MCF 10A (cell line): ENCODE measurements around the gene MAN2A1. TPM values are rescaled to one million over a fixed set of nuclear protein-coding genes. Genes with fewer than 3 reads are reported as not detected.

ENCODE experiments used
- BruUV-seq: library from RNA; stranded (reverse); fragments of 400-500 nt; replicated peaks from 2 replicates; lab custom pipeline; 2021; lab: Mats Ljungman, UMichigan
- CTCF ChIA-PET: fragments of 300-600 bp; sonication (Branson Sonifier 250); formaldehyde crosslinking; extraction: SDS; loops from one replicate; lab custom pipeline; 2021; ENCODE audit warnings: antibody characterized with exemption, inconsistent platforms; lab: Yijun Ruan, JAX
- POLR2A ChIA-PET: fragments of 300-600, 350-650 bp; sonication (Branson Sonifier 250); formaldehyde crosslinking; extraction: SDS; loops from one replicate; lab custom pipeline; 2020; ENCODE audit warnings: antibody characterized with exemption, inconsistent platforms; lab: Yijun Ruan, JAX
- DNase-seq: peaks from one replicate; pipeline ENCODE4 v3.0.0-alpha.2; 2018; ENCODE audit not compliant: unreplicated experiment
- H3K27ac Mint-ChIP-seq: one replicate; pipeline ENCODE4 v1.8.0; 2022; ENCODE audit warnings: mild to moderate bottlenecking, low read depth, mixed read lengths; ENCODE audit not compliant: unreplicated experiment
- H3K27me3 Mint-ChIP-seq: one replicate; pipeline ENCODE4 v1.8.0; 2022; ENCODE audit warnings: mixed read lengths; ENCODE audit not compliant: insufficient read depth, unreplicated experiment
- H3K36me3 Mint-ChIP-seq: one replicate; pipeline ENCODE4 v1.8.0; 2022; ENCODE audit warnings: mild to moderate bottlenecking, moderate library complexity, mixed read lengths; ENCODE audit not compliant: insufficient read depth, unreplicated experiment
- H3K4me1 Mint-ChIP-seq: one replicate; pipeline ENCODE4 v1.8.0; 2022; ENCODE audit warnings: mixed read lengths; ENCODE audit not compliant: insufficient read depth, unreplicated experiment
- H3K4me3 Mint-ChIP-seq: one replicate; pipeline ENCODE4 v1.8.0; 2022; ENCODE audit warnings: mild to moderate bottlenecking, moderate library complexity, mixed read lengths; ENCODE audit not compliant: unreplicated experiment
- H3K9me3 Mint-ChIP-seq: one replicate; pipeline ENCODE4 v1.8.0; 2022; ENCODE audit warnings: mixed read lengths; ENCODE audit not compliant: unreplicated experiment
- intact Hi-C: fragments of 100-400 bp; cut with micrococcal nuclease; formaldehyde crosslinking; loops from 2 replicates; pipeline ENCODE4 v1.14.1; 2022
- total RNA-seq: library from RNA; stranded (reverse); gene quantifications from 2 replicates; pipeline ENCODE4 v1.2.3, GENCODE V29; 2022
- TF ChIP-seq, protein P1 (sequence below): fragments of 200-600 bp; IDR thresholded peaks from one replicate; pipeline ENCODE4 v1.8.0; 2022; ENCODE audit warnings: antibody characterized with exemption, mild to moderate bottlenecking; ENCODE audit not compliant: unreplicated experiment

The MAN2A1 gene
- total RNA-seq, 1 experiment from 2014 or later, result 44.1 TPM

DNA sequence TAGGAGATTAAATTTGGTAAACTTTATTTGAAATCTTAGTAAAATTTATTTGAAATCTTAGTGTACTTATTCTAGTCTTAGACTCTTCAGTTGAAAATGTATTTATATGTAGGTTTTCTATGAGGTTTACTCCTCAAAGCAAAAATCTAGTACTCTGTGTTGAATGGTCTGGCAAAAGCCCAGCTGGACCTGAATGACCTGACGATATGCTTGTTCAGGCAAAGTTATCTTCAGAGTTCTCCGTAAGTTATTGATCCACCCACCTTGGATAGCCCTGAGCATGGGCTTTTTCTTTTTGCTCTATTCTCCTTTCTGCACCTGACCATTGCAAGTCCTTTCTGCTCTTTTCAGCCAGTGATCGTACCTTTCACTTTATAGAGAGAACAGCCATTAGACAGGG is 158.4 kb downstream of the MAN2A1 start:
- Mint-ChIP-seq H3K4me1 (peaks cover 6% of the 10 kb centered on the region), H3K27ac (no peak overlapping the region), H3K27me3 (no peaks in the 10 kb centered on the region), H3K4me3 (no peak overlapping the region), H3K9me3 (no peaks in the 10 kb centered on the region), H3K36me3 (peaks cover 37% of the 10 kb centered on the region)
- DNase-seq, result no peak
- POLR2A ChIA-PET, result interaction anchor here (0.7 to 1.2 kb wide), 2 partner anchors 156 to 1095 kb away, joined by 4 to 5 read pairs; no protein-coding TSS in a partner anchor
- TF ChIP-seq, protein P1, sequence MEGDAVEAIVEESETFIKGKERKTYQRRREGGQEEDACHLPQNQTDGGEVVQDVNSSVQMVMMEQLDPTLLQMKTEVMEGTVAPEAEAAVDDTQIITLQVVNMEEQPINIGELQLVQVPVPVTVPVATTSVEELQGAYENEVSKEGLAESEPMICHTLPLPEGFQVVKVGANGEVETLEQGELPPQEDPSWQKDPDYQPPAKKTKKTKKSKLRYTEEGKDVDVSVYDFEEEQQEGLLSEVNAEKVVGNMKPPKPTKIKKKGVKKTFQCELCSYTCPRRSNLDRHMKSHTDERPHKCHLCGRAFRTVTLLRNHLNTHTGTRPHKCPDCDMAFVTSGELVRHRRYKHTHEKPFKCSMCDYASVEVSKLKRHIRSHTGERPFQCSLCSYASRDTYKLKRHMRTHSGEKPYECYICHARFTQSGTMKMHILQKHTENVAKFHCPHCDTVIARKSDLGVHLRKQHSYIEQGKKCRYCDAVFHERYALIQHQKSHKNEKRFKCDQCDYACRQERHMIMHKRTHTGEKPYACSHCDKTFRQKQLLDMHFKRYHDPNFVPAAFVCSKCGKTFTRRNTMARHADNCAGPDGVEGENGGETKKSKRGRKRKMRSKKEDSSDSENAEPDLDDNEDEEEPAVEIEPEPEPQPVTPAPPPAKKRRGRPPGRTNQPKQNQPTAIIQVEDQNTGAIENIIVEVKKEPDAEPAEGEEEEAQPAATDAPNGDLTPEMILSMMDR, result no peak
- BruUV-seq, result no TSS peak
- CTCF ChIA-PET, result no interaction called here
- intact Hi-C loops, result no loop called here

DNA sequence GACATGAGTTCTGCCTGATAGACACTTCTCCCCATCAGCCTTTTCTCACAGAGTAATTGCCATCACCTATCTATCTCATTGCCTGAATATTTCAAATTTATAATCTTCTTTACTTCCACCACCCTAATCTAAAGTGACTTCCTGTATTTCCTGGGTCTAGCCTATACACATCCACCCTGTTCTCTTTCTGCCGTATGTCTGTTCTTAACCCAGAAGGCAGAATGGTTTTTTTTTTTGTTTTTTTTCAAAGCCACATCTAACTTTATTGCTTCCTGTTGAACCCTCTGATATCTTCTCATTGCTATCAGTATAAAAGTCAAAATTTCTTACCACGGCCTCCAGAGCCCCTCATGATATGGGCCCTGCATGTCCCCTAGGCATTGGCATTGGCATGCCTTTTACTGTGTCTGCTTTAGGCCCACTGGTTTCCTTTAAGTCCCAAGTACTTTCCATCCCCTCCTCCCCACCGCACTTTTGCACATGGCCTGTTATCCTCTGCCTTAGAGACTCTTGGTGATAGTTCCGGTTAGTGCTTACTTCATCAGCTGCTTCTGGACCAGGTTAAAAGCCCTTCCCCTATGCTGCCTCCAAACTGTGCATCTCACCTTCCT is 159.9 kb downstream of the MAN2A1 start:
- no peaks in the 10 kb centered on the region for H3K9me3 Mint-ChIP-seq
- ChIA-PET CTCF (interaction anchor here (0.5 kb wide), 1 partner anchor 11 kb away, joined by 5 read pairs; no protein-coding TSS in a partner anchor), POLR2A (no interaction called here)
- peak overlapping the region; percentile 0 for H3K27ac Mint-ChIP-seq
- intact Hi-C loops, result no loop called here
- TF ChIP-seq, protein P1, result no peak
- peaks cover 4% of the 10 kb centered on the region for H3K4me1 Mint-ChIP-seq
- BruUV-seq, result no TSS peak
- no peak for DNase-seq
- H3K36me3 Mint-ChIP-seq, result peaks cover 34% of the 10 kb centered on the region
- no peaks in the 10 kb centered on the region for H3K27me3 Mint-ChIP-seq
- H3K4me3 Mint-ChIP-seq, result no peak overlapping the region

DNA sequence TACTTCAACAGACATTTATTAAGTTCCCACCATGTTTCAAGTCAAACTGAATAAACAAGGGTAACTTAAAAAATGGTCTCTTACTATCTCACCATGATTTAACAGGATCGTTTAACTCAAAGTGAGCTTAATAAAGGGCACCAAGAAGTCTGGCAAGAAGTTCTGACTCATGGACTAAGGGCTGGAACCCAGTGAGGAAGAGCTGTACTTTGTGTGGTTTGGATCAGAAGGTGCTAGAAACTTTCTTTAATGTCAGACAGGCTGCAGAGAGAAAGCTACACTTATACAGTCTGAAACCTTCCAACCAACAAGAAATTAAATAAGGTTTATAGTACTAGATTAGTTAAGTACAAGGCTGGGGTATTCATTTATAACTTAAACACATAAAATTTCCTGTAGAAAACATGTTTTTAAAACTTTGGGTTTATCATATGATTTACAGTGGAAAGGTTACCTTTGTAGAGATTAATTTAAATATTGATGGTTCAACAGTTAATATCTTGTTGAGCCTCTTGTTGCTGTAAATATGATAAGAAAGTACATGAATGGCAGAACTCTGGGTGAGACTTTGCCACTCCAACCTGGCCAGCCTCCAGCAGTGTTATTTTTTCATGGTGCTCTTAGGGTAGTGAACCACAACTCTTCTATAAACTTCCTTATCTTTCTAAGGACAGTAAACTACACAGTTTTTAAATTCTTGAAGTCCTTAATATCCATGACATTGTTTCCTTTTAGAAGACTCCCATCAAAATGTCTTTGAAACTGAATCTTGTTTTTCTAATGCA is 162.8 kb downstream of the MAN2A1 start:
- no peaks in the 10 kb centered on the region for H3K9me3 Mint-ChIP-seq
- ChIA-PET CTCF (interaction anchor here (0.5 to 1.4 kb wide), 7 partner anchors 8 to 643 kb away, joined by 3 to 4 read pairs (median 3); no protein-coding TSS in a partner anchor), POLR2A (no interaction called here)
- TF ChIP-seq, protein P1, result no peak
- BruUV-seq, result no TSS peak
- peak overlapping the region; percentile 36 for H3K27ac Mint-ChIP-seq
- no peak overlapping the region for H3K4me3 Mint-ChIP-seq
- DNase-seq, result no peak
- intact Hi-C loops, result no loop called here
- H3K36me3 Mint-ChIP-seq, result peaks cover 38% of the 10 kb centered on the region
- H3K4me1 Mint-ChIP-seq, result peaks cover 7% of the 10 kb centered on the region
- H3K27me3 Mint-ChIP-seq, result no peaks in the 10 kb centered on the region

DNA sequence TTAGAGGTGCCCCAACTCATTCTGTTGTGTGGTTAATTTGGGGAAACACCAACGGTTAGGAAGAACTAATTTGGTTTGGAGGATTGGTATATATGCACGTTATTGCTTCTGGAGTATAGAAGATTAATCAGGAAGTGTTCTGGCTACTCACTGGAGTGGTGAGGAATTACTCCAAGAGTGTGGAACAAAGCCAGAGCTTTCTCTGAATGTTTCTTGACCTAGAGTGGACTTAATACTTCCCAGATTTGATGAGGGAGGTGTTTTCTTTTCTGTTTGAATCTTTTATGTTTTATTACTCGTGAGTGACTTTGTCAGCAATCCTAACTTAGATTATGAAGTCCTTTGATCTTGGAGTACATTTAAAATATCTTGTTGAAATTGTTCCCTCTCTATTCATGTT is 163.7 kb downstream of the MAN2A1 start:
- BruUV-seq, result no TSS peak
- no peak overlapping the region for H3K4me3 Mint-ChIP-seq
- TF ChIP-seq, protein P1, result no peak
- H3K4me1 Mint-ChIP-seq, result peaks cover 7% of the 10 kb centered on the region
- H3K27ac Mint-ChIP-seq, result no peak overlapping the region
- H3K27me3 Mint-ChIP-seq, result no peaks in the 10 kb centered on the region
- POLR2A ChIA-PET, result no interaction called here
- intact Hi-C loops, result no loop called here
- DNase-seq, result no peak
- H3K9me3 Mint-ChIP-seq, result no peaks in the 10 kb centered on the region
- CTCF ChIA-PET, result interaction anchor here (0.7 kb wide), 2 partner anchors 72 to 642 kb away, joined by 3 to 4 read pairs; no protein-coding TSS in a partner anchor
- peaks cover 40% of the 10 kb centered on the region for H3K36me3 Mint-ChIP-seq
